Stimulated activated CD8-positive, alpha-beta memory T cell treated with anti-CD3 and anti-CD28 coated beads, Interleukin-7, amount 100 ng/mL, for 4 hours (primary cell): Measurements from ENCODE around the gene CLDN20.
"Not testable (repeated sequence)": the region's sequence is repeated elsewhere in the genome, so short reads cannot be mapped to it uniquely, and the experiment has no call there.

Source experiments
- DNase-seq, 2 donors: peaks; one replicate each; pipeline ENCODE4 v3.0.0-alpha.2; 2020; ENCODE audit warnings: low read depth in 2 of 2

The CLDN20 gene

DNA sequence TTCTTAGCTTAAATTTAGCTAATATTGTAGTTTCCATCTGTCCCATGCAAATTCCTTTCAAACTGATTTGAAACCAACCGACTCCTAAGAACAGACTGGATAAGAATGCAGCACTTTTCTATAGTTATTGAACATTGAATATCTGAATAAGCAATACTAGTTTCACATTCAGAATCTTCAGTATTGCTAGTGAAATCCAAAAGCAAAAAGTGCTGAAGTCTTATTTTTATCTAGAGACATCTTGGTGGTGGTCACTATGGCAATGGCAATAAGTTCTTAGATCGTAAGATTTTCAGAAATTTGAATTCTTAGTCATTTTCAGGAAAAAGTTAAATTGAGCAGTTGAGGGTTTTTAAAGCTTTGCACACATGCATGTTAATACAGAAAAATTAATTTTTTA lies 47.8 kb downstream of the CLDN20 start:
- no peak for DNase-seq

DNA sequence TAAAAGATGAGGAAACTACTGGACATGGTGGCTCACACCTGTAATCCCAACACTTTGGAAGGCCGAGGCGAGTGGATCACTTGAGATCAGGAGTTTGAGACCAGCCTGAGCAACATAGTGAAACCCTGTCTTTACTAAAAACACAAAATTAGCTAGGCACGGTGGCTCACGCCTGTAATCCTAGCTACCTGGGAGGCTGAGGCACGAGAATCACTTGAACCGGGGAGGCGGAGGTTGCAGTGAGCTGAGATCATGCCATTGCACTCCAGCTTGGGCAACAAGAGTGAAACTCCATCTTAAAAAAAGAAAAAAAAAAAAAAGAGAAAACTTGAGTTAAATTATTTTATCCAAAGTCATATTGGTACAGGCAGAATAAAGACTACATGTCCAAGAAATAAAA lies 49.1 kb downstream of the CLDN20 start:
- not testable (repeated sequence) for DNase-seq

DNA sequence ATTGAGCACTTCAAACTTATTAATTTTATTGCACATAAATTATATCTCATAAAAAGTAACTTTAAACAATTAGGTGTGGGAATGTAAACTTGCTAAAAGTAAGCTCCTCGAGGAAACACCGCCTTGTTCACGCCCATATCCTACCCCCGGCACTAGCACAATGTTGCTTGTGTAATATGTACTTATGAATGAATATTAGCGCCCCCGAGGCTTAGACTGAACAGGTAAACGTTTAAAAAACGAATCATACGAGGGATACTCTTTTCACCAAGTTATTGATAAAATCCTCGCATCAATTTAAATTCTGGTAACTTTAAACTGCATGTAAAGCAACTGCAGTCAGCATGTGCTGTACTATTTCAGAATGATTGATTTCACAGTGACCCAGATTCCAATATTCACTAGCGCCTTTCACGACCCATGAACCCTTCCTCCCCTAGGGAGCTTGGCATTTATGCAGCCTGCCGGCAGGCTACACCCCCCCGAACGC lies 49.8 kb downstream of the CLDN20 start:
- DNase-seq: no peak

DNA sequence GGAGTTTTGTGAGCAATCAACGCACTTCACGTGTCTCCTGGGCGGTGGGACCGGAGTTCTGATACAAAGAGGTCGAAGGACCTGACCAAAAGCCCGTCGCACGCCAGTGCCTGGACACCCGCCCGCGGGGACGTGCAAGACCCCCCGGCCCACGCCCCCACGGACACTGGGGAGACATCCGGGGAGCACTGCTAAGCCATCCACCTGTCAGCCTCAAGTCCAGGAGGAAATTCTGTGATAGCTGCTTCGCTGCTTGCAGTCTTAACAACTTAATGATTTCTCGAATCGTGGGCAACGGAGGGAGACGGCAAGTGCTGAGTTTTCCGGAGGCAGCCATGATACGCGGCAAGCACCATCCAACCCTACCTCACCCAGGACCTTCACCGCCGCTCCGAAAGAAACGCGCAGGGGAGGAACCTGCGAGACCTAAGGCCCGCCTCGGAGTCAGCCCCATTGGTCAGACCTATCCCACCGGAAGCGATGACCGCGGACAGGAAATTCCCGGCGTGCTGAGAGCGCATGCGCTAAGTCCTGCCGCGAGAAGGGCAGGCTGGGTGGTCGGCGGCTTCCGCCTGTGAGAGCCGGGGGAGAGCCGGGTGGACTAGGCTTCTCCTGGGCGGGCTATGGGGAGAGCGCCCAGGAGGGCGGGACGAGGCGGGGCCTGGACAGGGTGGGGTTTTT lies 50.4 kb downstream of the CLDN20 start, which contains the start of gene TFB1M:
Gene TFB1M, minus strand, starts transcription at position 393 of the 681 bp plus-strand sequence. Its CDS starts 56 bp downstream, at position 337.
- DNase-seq: peak; percentile 97 to 99

DNA sequence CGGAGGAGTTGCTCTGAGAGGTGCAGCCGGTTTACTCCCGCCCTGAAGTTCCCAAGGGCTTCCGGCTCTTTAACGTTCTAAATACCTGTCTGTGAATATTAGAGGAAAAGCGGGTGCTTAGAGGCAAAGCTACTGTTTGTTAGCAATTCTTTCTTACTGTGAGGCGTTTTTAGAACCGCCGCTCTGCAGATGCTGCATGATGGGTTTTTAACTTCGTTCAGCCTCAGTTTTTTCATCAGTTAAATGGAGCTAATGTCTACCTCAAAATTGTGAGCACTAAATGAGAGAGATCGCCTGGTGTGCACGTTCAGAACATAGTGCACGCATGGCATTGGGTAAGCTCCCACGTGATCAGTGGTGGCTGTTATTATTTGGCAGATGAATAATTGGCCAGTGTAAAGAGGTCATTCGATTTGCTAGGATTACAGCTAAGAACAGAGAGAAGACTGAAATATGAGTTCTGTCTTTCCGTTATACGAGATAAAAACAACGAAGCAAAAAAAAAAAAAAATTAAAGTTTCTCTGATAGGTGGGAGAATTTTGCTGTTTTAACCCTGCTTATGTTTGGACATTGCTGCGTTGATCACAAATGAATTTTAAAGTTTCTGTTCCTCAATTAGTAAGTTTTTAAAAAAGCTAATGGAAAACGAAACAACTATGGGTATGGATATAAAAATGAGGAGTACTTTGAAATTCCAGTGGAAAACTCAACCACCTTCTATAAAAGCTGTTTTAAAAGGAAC lies 51.1 kb downstream of the CLDN20 start:
- peak; percentile 22 to 32 for DNase-seq

DNA sequence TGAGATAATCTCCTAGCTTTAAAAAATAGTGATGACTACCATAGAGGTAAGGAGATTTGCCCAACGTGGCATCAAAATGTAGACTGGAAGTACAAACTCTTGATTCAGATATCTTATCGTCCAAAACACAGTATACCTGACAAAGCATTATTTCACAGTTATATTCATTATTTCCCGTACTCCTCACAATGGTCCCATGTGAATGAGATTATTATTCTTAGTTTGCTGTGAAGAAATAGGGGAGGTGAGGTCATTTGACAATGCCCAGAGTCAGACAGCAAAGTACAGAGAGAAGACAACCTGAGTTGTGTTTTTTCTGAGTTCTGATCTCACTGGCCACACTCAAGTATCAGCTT lies 51.7 kb downstream of the CLDN20 start:
- DNase-seq: no peak

DNA sequence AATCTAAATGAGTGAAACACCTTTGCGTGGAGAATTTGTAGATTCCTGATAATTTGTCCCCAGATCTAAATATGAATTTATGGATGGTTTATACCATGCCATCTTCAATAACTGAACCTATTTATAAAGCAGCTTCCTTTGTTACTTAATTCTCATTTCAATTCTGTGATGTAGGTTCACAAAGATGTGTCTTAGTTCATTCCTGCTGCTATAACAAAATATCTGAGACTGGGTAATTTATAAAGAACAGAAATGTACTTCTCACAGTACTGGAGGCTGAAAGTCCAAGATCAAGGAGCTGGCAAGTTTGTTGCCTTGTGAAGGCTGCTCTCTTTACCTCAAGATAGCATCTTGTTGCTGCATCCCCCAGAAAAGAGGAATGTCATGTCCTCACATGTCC lies 52.6 kb downstream of the CLDN20 start:
- DNase-seq: no peak

DNA sequence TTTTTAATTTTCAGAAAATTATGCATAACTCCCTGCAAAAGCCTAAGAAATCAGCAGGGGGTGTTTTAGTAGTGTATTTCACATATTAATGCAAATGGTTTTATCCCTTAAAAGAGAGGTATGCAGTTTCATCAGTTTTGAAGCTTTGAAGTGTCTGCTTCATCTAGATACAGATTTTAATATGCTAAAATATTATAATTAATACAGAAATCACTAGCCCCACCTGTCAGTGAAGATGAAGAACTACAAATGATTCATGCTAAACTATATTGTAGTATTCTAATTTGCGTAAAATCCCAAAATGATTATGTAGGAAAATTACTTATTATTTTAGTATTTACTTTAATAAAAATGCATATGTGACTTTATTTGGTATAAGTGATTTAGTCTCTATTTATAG lies 53.4 kb downstream of the CLDN20 start:
- DNase-seq: no peak

DNA sequence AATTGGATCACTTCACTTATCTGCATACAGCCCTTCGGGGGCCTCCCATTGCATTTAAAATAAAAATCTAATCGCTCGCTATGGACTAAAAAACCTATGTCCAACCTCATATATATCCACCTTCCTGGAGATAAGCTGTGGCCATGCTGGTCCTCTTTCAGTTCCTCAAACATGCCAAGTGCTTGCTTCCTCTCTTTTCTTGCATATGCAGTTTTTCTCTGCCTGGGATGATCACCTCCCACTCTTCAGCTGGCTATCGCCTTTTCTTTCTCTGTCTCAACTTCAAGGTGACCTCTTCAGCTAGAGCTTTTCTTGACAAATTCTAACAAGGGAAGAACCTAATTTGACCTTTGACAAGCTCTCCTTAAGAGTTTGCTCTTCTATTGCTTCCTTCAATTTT lies 56.1 kb downstream of the CLDN20 start:
- no peak for DNase-seq

DNA sequence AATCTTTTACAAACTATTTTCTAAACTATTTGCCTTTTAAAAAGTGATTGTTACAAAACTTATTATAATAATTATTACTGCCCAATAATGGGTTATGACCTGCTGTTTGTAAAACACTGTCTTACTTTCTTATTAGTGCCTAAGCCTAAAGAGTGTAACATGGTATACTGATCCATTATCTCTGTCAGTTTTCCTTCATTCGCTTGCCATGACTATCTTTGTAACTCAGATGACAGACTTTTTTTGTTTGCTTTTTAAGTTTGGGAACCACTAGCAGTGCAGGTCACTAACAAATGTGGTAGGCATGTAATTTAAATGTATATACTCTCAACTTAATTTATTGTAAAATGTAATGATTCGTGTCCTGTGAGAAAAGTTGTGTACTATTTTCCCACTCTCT lies 60.4 kb downstream of the CLDN20 start:
- DNase-seq: no peak

DNA sequence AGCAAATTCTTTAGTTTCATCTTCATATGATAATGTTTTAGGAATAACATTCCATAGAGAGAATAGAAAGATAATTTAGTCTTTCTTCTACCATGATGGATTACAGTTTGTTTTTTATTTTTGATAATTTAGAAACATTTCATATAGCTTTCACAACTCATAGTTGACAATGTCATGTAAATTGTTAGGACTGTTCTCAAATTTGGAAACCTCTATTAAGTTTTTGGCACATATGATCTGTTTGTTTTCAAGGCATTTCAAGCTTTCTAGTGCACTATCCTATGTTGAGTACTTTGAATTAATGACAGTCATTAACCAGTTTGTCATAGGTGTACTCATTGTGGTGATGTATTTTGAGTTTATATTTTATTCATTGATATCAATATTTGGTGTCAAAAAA lies 61.2 kb downstream of the CLDN20 start:
- no peak for DNase-seq

DNA sequence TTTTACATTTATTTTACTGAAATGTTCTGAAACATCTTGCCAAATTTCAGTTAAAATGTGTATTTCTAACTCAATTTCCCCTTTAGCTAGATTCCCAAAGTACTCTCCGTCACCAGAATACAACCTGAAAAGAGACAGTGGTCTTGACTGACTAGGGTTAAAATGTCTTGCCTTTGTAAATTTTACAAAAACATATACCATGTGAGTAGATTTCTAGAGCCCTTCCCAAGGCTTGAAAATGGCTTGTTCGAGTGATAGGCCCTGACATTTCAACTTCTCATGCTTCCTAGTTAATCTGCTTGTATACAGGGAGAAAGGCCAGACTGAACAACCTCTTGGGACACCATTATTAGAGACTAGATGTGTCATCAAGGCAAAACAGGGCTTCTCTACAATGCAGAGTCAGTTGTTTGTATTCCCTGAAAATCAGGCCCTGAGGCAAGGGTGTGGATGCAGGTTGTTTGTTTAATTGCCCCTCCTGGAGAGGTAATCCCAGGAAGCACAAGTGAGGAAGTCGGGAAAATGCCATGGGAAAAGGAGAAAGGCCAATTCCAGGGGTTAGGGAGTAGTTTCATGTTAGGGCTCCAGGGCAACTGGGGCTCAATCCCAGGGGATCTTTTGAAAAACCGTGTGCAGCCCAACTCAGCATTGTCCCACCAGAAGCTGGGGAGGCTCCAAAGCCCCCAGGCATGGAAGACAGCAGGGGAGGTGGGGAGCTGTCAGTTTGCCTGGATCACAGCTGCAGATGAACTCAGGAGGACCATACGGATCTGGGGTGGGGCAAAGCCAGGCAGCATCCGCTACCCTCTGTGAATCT lies 62.1 kb downstream of the CLDN20 start:
- DNase-seq: no peak
